ENCODE measurements around the gene TTC28. TPM values are rescaled to one million over a fixed set of nuclear protein-coding genes. Genes with fewer than 3 reads are reported as not detected.

TTC28 gene
- total and polyA plus RNA-seq, 8 donors, result 2.2 to 18.6 (median 11.5) TPM

DNA sequence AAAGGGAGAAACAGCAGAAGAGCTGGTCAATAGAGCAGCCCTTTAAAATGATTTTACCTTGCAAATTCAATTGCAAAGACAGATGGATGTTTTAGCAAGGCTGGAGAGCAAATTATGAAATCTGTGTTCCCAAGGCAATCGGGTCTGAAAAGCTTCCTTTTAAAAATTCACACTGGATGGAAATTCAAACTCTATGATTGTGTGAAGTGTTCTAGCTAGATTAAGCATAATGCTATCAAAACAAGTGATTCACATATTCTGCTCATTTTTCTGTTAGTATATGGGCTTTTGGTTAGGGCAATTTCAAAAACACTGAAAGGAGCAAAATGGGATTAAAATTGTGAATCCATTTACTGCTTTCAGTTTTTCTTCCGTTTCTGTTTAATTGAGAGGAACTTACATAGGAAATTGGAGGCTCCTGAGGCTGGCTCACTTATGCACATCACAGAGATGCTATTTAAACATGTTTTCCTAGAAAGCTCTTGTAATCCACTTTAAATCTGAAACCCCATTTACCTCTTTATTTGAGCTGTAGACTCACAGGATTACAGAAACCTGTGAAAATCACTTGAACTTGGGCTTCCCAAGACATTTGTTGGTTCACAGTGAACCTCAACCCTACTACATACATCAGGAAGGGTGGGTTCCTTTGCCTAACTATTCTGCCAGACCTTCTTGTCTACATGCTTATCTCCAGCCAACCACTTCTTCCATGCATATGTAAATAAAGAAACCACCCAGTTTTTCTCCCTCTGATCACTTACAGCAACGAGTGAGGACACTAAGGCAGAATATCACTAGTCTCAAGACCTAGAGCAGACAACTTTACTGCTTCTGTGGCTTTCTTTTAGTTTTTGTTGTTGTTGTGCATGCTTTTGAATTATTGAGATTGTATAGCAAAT lies 558.7 kb downstream of the TTC28 start:
- Histone ChIP-seq H3K27ac (no peak overlapping the region), H3K27me3 (no peaks in the 10 kb centered on the region), H3K36me3 (no peaks in the 10 kb centered on the region), H3K9me3 (no peaks in the 10 kb centered on the region), H3K4me1 (no peaks in the 10 kb centered on the region), H3K4me3 (no peak overlapping the region)
- TF ChIP-seq, protein P1, sequence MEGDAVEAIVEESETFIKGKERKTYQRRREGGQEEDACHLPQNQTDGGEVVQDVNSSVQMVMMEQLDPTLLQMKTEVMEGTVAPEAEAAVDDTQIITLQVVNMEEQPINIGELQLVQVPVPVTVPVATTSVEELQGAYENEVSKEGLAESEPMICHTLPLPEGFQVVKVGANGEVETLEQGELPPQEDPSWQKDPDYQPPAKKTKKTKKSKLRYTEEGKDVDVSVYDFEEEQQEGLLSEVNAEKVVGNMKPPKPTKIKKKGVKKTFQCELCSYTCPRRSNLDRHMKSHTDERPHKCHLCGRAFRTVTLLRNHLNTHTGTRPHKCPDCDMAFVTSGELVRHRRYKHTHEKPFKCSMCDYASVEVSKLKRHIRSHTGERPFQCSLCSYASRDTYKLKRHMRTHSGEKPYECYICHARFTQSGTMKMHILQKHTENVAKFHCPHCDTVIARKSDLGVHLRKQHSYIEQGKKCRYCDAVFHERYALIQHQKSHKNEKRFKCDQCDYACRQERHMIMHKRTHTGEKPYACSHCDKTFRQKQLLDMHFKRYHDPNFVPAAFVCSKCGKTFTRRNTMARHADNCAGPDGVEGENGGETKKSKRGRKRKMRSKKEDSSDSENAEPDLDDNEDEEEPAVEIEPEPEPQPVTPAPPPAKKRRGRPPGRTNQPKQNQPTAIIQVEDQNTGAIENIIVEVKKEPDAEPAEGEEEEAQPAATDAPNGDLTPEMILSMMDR (IDR thresholded peaks at IDR 0.05), result no peak
- WGBS, 2 donors, result 67 to 73% methylated on average over 3 of the region's 3 CpGs
- no peak for FAIRE-seq
- intact Hi-C loops (cut with DNase I), result loop anchor here in 1 of 3 donors (10.0 kb wide), 1 partner anchor 56 kb away; no protein-coding TSS in a partner anchor
- DNase-seq, result no peak
- no peak for ATAC-seq

DNA sequence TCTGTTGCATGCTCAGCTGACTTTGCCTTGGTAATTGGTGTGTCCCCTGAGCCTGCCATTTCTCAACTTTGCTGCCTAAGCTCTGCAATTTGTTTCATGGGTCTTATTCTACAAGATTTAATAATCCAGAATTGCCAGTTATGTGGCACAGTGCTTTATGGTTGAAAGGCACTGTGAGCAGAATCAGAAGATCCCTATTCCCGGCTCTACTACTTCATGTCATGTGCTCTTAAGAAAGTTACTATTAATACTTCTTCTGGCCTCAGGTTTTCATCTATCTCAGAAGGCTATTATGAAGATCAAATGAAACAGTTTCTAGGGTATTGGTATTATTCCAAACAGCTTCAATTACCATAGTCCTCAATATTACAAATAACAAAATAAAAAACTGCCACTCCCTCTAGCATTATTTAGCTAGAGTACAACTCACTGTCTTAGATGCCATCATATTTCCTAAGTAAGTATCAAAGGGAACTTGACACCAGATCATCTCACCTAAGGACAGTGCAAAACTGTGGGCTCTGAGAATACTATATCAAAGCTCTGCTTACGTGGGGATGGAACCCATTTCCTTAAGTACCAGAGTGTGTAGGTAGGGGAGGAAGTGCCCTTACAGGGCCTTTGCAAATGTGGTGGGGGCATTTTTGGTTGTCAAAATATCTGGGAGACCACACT lies 560.5 kb downstream of the TTC28 start:
- no peak for ATAC-seq
- WGBS, 2 donors, result 94 to 98% methylated on average over 2 of the region's 2 CpGs
- intact Hi-C loops (cut with DNase I), result no loop called here
- TF ChIP-seq, protein P1 (IDR thresholded peaks at IDR 0.05), result no peak
- Histone ChIP-seq H3K27ac (no peak overlapping the region), H3K4me3 (no peak overlapping the region), H3K9me3 (no peaks in the 10 kb centered on the region), H3K4me1 (no peaks in the 10 kb centered on the region), H3K36me3 (no peaks in the 10 kb centered on the region), H3K27me3 (no peaks in the 10 kb centered on the region)
- FAIRE-seq, result no peak
- no peak for DNase-seq

DNA sequence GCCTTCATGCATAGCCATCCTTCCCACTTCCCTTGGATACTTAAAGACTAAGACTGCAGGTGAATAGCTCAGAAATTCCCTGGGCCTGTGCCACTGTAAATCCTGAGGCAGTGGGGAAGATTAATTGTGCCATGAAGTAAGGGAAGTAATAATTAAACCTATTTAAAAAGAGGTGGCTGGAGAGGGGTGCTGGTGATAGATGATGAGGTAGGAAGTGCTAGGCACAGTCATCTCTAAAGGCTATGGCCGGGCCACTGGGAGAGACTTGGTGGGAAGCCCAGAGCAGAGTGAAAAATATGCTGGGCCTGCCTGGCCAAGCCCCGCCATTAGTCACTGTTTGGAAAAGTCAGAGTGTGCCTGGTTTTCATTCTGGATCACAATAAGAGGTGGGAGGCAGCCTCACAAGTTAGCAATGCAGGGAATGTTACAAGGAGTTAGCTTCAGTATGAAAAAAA lies 563.4 kb downstream of the TTC28 start:
- Histone ChIP-seq H3K27ac (peak overlapping the region in 3 of 4 donors; percentile 24 to 59 (median 59)), H3K4me1 (peaks cover 0 to 8% (median 0%) of the 10 kb centered on the region in 3 donors), H3K9me3 (no peaks in the 10 kb centered on the region), H3K27me3 (no peaks in the 10 kb centered on the region), H3K4me3 (no peak overlapping the region), H3K36me3 (no peaks in the 10 kb centered on the region)
- TF ChIP-seq, protein P1 (IDR thresholded peaks at IDR 0.05), result no peak
- WGBS, 2 donors, result 58 to 61% methylated on average over 2 of the region's 2 CpGs
- DNase-seq (peak in 3 of 6 donors; percentile 27 to 58 (median 29)), FAIRE-seq (no peak), ATAC-seq (peak; percentile 58 to 83 (median 79))
- intact Hi-C loops (cut with DNase I), result no loop called here

DNA sequence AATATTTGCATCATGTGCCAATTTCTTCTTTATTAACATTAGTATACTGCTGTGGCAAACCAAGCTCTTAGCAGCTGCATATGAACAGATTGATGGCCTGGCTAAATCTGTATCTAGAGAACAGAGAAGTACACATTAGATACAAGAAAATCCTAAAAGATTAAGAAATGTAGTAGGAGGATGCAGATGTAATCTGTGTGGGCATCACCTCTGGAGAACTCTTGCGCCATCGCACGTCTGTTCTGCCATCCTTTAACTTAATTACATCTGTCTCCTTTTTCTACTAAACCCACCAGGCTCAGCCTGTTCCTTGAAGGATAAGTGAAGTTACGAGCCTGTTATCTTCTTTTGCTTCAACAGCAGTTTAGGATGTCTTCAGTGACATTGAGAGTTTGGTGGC lies 564.2 kb downstream of the TTC28 start:
- H3K27me3 ChIP-seq, result no peaks in the 10 kb centered on the region
- H3K27ac ChIP-seq, result peak overlapping the region in 1 of 4 donors; percentile 59
- intact Hi-C loops (cut with DNase I), result no loop called here
- H3K9me3 ChIP-seq, result no peaks in the 10 kb centered on the region
- TF ChIP-seq, protein P1 (IDR thresholded peaks at IDR 0.05), result no peak
- 91 to 93% methylated on average over 4 of the region's 4 CpGs for WGBS, 2 donors
- no peak overlapping the region for H3K4me3 ChIP-seq
- DNase-seq (no peak), FAIRE-seq (no peak), ATAC-seq (no peak)
- peaks cover 0 to 8% (median 0%) of the 10 kb centered on the region in 3 donors for H3K4me1 ChIP-seq
- H3K36me3 ChIP-seq, result no peaks in the 10 kb centered on the region
